Measurements from ENCODE around the gene POC1B.

The POC1B gene

GRCh38 chr12:89493670-89494302, 32.1 kb downstream of the POC1B start:
- no peak for DNase-seq

GRCh38 chr12:89492883-89493282, 33.0 kb downstream of the POC1B start:
- no peak for DNase-seq

GRCh38 chr12:89490922-89491321, 34.9 kb downstream of the POC1B start:
- DNase-seq = no peak

GRCh38 chr12:89486264-89486663, 39.6 kb downstream of the POC1B start:
- DNase-seq = no peak

- DNase-seq = no peak
Measured at GRCh38 chr12:89484470-89484869, 41.4 kb downstream of the POC1B start.

GRCh38 chr12:89481213-89481914, 44.5 kb downstream of the POC1B start:
- DNase-seq = no peak

GRCh38 chr12:89479982-89480381, 45.9 kb downstream of the POC1B start:
- DNase-seq = no peak

- DNase-seq = no peak
Measured at GRCh38 chr12:89477633-89478279, 48.1 kb downstream of the POC1B start.

GRCh38 chr12:89476904-89477595, 48.8 kb downstream of the POC1B start:
- DNase-seq = no peak

- no peak for DNase-seq
Measured at GRCh38 chr12:89476232-89476631, 49.6 kb downstream of the POC1B start.

GRCh38 chr12:89475203-89475990, 50.5 kb downstream of the POC1B start:
- no peak for DNase-seq

GRCh38 chr12:89474615-89475014, 51.2 kb downstream of the POC1B start:
- DNase-seq = no peak

- no peak for DNase-seq
Measured at GRCh38 chr12:89472508-89472907, 53.3 kb downstream of the POC1B start.

GRCh38 chr12:89470741-89471509, 54.9 kb downstream of the POC1B start:
- DNase-seq = no peak

- no peak for DNase-seq
Measured at GRCh38 chr12:89469361-89469760, 56.5 kb downstream of the POC1B start.

GRCh38 chr12:89468648-89469326, 57.1 kb downstream of the POC1B start:
- DNase-seq = no peak

GRCh38 chr12:89468017-89468416, 57.8 kb downstream of the POC1B start:
- DNase-seq = no peak

GRCh38 chr12:89464974-89465592, 60.8 kb downstream of the POC1B start:
- no peak for DNase-seq

GRCh38 chr12:89461649-89462612, 63.9 kb downstream of the POC1B start:
- DNase-seq = no peak

- DNase-seq = no peak
Measured at GRCh38 chr12:89461190-89461589, 64.7 kb downstream of the POC1B start.

Measured in activated CD4-positive, alpha-beta T cell treated with anti-CD3 and anti-CD28 coated beads for 1 hour (primary cell).